HK-2 (cell line): ENCODE results near the gene HOXA4.

Experiments used
- DNase-seq: peaks from one replicate; pipeline ENCODE4 v3.0.0-alpha.2; 2018; ENCODE audit not compliant: unreplicated experiment

Gene HOXA4

GRCh38 chr7:27094304-27095049, 36.1 kb downstream of the HOXA4 start:
- no peak for DNase-seq

DNA sequence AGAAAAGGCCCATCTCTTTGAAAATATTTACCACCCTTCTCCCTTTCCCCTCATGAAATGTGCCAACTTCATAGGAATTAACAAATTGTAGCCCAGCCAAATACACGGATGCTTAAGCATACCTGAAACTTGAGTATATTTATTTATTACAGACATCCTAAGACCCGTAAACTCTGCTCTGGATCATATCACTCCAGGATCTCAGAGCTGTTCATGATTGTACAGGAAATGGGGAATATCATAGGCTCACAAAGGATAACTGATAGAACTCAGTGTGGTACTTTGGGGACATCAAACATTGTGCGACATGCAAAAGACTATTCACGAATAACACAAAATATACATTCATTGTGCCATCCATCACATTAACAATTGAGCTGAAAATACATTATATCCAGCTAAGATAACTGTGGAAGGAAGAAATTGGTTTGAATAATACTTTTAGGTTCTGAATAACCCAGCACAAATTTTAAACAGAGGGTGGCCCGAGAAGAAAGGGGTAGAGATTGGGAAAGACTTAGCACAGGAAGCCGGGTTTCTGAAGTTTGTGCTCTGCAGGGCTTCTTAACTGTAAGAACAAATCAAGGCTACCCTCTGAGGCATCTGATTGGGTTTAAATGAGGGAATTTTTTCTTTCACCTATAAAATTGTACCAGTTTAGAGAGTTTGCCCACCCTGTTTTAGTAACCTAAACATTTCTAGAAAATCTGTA, 37.2 kb downstream of the HOXA4 start:
- no peak for DNase-seq

DNA sequence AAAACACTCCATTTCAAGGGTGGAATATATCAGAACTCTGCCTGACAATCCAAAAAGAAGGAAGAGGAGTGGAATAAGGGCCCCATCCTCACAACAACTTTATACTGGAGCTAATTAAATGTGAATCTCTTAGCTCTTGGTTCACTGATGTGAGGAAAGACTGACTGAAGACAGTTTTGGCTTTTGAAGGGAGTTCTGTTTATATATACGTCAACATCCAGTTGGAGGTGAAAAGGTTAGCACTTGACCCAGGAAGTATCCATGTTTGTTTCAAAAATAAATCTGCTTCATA, 37.8 kb downstream of the HOXA4 start:
- no peak for DNase-seq

- no peak for DNase-seq
Measured at GRCh38 chr7:27091941-27092818, 38.4 kb downstream of the HOXA4 start.

- DNase-seq, result no peak
Measured at GRCh38 chr7:27091105-27091504, 39.5 kb downstream of the HOXA4 start.

GRCh38 chr7:27088002-27088922, 42.3 kb downstream of the HOXA4 start:
- DNase-seq, result no peak

DNA sequence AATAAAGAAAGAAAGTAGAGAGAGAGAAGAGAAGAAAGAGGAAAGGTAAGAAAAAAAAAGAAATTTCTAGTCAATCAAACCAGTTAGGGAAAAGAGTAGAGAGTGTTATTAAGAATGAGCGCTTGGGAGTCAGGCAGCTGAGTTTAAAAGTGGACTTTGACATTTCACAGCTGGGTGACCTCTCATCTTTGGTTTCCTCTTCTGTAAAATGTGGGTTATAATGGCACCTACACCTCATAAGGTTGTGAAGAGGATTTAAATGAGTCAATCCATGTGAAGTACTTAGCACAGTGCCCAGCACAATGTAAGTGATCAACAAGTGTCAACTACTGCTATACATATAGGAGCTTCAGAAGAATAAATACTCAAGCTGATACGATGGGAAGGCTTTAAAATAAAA, 46.9 kb downstream of the HOXA4 start:
- DNase-seq, result no peak

DNA sequence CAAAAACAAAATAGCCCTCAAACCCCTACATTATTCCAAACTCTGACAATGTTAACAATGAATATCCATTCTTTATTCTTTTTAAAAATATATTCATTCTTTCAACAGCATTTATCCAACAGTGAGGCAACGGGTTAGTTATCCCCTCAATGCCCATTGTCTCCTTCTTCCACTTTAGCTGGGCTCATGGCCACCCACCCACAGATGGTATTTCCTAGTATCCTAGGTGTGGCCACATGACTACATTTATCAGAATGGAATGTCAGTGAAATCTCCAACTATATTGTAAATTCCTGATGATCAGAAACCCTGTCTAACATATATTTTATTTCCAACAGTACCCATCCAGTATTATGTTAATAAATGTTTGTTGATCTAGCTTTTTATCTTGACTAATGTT, 48.4 kb downstream of the HOXA4 start:
- DNase-seq, result no peak

- DNase-seq, result no peak
Measured at GRCh38 chr7:27080844-27081436, 49.6 kb downstream of the HOXA4 start.

- no peak for DNase-seq
Measured at GRCh38 chr7:27079234-27079975, 51.2 kb downstream of the HOXA4 start.

GRCh38 chr7:27078616-27079233, 51.8 kb downstream of the HOXA4 start:
- DNase-seq, result no peak
